ENCODE measurements around the gene TSHZ2. TPM values are rescaled to one million over a fixed set of nuclear protein-coding genes. Genes with fewer than 3 reads are reported as not detected.

TSHZ2 gene
- total RNA-seq, 1 experiment from 2014 or later: 0.20 TPM

- ATAC-seq (no peak), DNase-seq (ENCODE audit: low spot score) (no peak)
- ChIA-PET POLR2A (no interaction called here), CTCF (no interaction called here)
- Mint-ChIP-seq H3K9me3 (no peaks in the 10 kb centered on the region), H3K4me1 (peaks cover 17% of the 10 kb centered on the region), H3K27me3 (ENCODE audit: low read depth) (no peaks in the 10 kb centered on the region), H3K36me3 (no peaks in the 10 kb centered on the region), H3K27ac (no peak overlapping the region), H3K4me3 (no peak overlapping the region)
- no peak for TF ChIP-seq NFE2L1 (CRISPR knock-in tag; IDR thresholded peaks at IDR 0.05)
- TF ChIP-seq FOXP4 (CRISPR knock-in tag; IDR thresholded peaks at IDR 0.05): no peak
- TF ChIP-seq ATF1 (CRISPR knock-in tag; IDR thresholded peaks at IDR 0.05): no peak
- TF ChIP-seq PREB (CRISPR knock-in tag; IDR thresholded peaks at IDR 0.05; ENCODE audit: borderline replicate concordance): no peak
- no peak for TF ChIP-seq ETV6 (CRISPR knock-in tag; IDR thresholded peaks at IDR 0.05)
- TF ChIP-seq MLX (CRISPR knock-in tag; IDR thresholded peaks at IDR 0.05): no peak
- no peak for TF ChIP-seq ZNF416 (CRISPR knock-in tag; IDR thresholded peaks at IDR 0.05)
- TF ChIP-seq NR2C2 (CRISPR knock-in tag; IDR thresholded peaks at IDR 0.05): no peak
- no peak for TF ChIP-seq ATF6 (CRISPR knock-in tag; IDR thresholded peaks at IDR 0.05)
Observed at GRCh38 chr20:53080687-53080962, 108.5 kb downstream of the TSHZ2 start.

- Mint-ChIP-seq H3K4me1 (peaks cover 17% of the 10 kb centered on the region), H3K4me3 (no peak overlapping the region), H3K27me3 (ENCODE audit: low read depth) (no peaks in the 10 kb centered on the region), H3K9me3 (no peaks in the 10 kb centered on the region), H3K27ac (no peak overlapping the region), H3K36me3 (no peaks in the 10 kb centered on the region)
- DNase-seq (ENCODE audit: low spot score): no peak
- no peak for ATAC-seq
- POLR2A ChIA-PET: no interaction called here
- CTCF ChIA-PET: no interaction called here
- TF ChIP-seq ZBTB21 (CRISPR knock-in tag; IDR thresholded peaks at IDR 0.05; ENCODE audit: borderline replicate concordance) (no peak), HMGXB4 (CRISPR knock-in tag; IDR thresholded peaks at IDR 0.05) (no peak), GABPB1 (CRISPR knock-in tag; IDR thresholded peaks at IDR 0.05) (peak; percentile 93)
Observed at GRCh38 chr20:53080969-53081871, 109.1 kb downstream of the TSHZ2 start.

Data from WTC11 (cell line).